WERI-Rb-1 (cell line): ENCODE measurements around the gene LMF2.

Source experiments
- DNase-seq: peaks from one replicate; pipeline ENCODE4 v3.0.0-alpha.2; 2020
- H3K27ac ChIP-seq: fragments of 250-450 bp; sonication (Bioruptor Pico); 2 replicates; pipeline ENCODE4 v1.5.1; 2020; ENCODE audit warnings: mild to moderate bottlenecking, moderate library complexity
- H3K27me3 ChIP-seq: fragments of 250-450 bp; sonication (Bioruptor Pico); 2 replicates; pipeline ENCODE4 v1.5.1; 2021; ENCODE audit warnings: mild to moderate bottlenecking, low read depth, moderate library complexity; ENCODE audit not compliant: insufficient read depth, severe bottlenecking
- H3K36me3 ChIP-seq: fragments of 250-450 bp; sonication (Bioruptor Pico); 2 replicates; pipeline ENCODE4 v1.5.1; 2020; ENCODE audit warnings: mild to moderate bottlenecking, moderate library complexity
- H3K4me3 ChIP-seq: 2 replicates; pipeline ENCODE4 v1.5.1; 2011; ENCODE audit warnings: low read depth, mild to moderate bottlenecking, control low read depth, low read length
- H3K9me3 ChIP-seq: fragments of 250-450 bp; sonication (Bioruptor Pico); 2 replicates; pipeline ENCODE4 v1.5.1; 2021; ENCODE audit warnings: mild to moderate bottlenecking, moderate library complexity; ENCODE audit not compliant: severe bottlenecking
- CTCF ChIP-seq: IDR thresholded peaks from 2 replicates; pipeline ENCODE4 v1.5.1; 2011; ENCODE audit warnings: low read depth, mild to moderate bottlenecking, control low read depth, inconsistent platforms, low read length

The LMF2 gene

GRCh38 chr22:50531962-50532674 lies 24.6 kb upstream of the LMF2 start:
- no peak for TF ChIP-seq CTCF
- Histone ChIP-seq H3K9me3 (peaks cover 11% of the 10 kb centered on the region), H3K4me3 (peak overlapping the region; percentile 71), H3K36me3 (no peaks in the 10 kb centered on the region), H3K27me3 (no peaks in the 10 kb centered on the region), H3K27ac (peak overlapping the region; percentile 29; the same call in 1 of the 2 replicates)
- DNase-seq, result peak; percentile 65

GRCh38 chr22:50531546-50531961 lies 24.1 kb upstream of the LMF2 start:
- TF ChIP-seq CTCF, result no peak
- peak; percentile 43 for DNase-seq
- Histone ChIP-seq H3K4me3 (peak overlapping the region; percentile 71), H3K27me3 (no peaks in the 10 kb centered on the region), H3K27ac (no peak overlapping the region; the same call in 1 of the 2 replicates), H3K36me3 (no peaks in the 10 kb centered on the region), H3K9me3 (peaks cover 11% of the 10 kb centered on the region)

GRCh38 chr22:50530877-50531545 lies 23.5 kb upstream of the LMF2 start:
- Histone ChIP-seq H3K27me3 (no peaks in the 10 kb centered on the region), H3K9me3 (peaks cover 11% of the 10 kb centered on the region), H3K36me3 (no peaks in the 10 kb centered on the region), H3K4me3 (no peak overlapping the region), H3K27ac (no peak overlapping the region)
- no peak for DNase-seq
- no peak for TF ChIP-seq CTCF

GRCh38 chr22:50530580-50530876 lies 23.0 kb upstream of the LMF2 start:
- no peaks in the 10 kb centered on the region for H3K27me3 ChIP-seq
- TF ChIP-seq CTCF, result no peak
- no peak for DNase-seq
- no peaks in the 10 kb centered on the region for H3K36me3 ChIP-seq
- H3K9me3 ChIP-seq, result peaks cover 11% of the 10 kb centered on the region
- H3K27ac ChIP-seq, result no peak overlapping the region
- no peak overlapping the region for H3K4me3 ChIP-seq

- Histone ChIP-seq H3K27me3 (no peaks in the 10 kb centered on the region), H3K27ac (no peak within 1 kb of the TSS), H3K36me3 (no peaks in the 10 kb centered on the region), H3K9me3 (peaks cover 11% of the 10 kb centered on the region), H3K4me3 (no peak within 1 kb of the TSS)
- DNase-seq, result no peak
- TF ChIP-seq CTCF, result no peak
Observed at GRCh38 chr22:50529897-50530579, 22.5 kb upstream of the LMF2 start, which contains the start of gene TYMP. TSS of gene TYMP (minus strand) at chr22:50530012. CDS start at chr22:50529709, 303 bp downstream.
